ENCODE results near the gene ABCA10.
"Not testable (repeated sequence)": the region's sequence is repeated elsewhere in the genome, so short reads cannot be mapped to it uniquely, and the experiment has no call there.

The ABCA10 gene

GRCh38 chr17:69175262-69175624, 53.4 kb downstream of the ABCA10 start:
- Histone ChIP-seq H3K9me3 (ENCODE audit: low read length) (no peaks in the 10 kb centered on the region), H3K4me3 (ENCODE audit: low read depth, low read length, poor library complexity, severe bottlenecking) (no peak overlapping the region), H2AFZ (ENCODE audit: low read length) (no peak overlapping the region), H3K27ac (ENCODE audit: low read depth, low read length, poor library complexity, severe bottlenecking) (no peak overlapping the region), H3K9ac (ENCODE audit: low read length) (no peak overlapping the region), H3K4me2 (ENCODE audit: low read length) (no peak overlapping the region), H3K79me2 (ENCODE audit: insufficient read depth, low read length) (no peaks in the 10 kb centered on the region), H3K4me1 (ENCODE audit: insufficient read depth, low read length, severe bottlenecking) (no peaks in the 10 kb centered on the region), H3K9me2 (ENCODE audit: low read depth, low read length) (no peaks in the 10 kb centered on the region), H4K20me1 (ENCODE audit: insufficient read depth, low read length) (no peaks in the 10 kb centered on the region), H3K27me3 (ENCODE audit: insufficient read depth, low read length) (no peaks in the 10 kb centered on the region), H3F3A (ENCODE audit: insufficient read depth, low read length) (no peaks in the 10 kb centered on the region), H3K36me3 (ENCODE audit: insufficient read depth, low read length) (no peaks in the 10 kb centered on the region)
- TF ChIP-seq CTCF (IDR thresholded peaks at IDR 0.05; ENCODE audit: low read length) (no peak), EZH2 (IDR thresholded peaks at IDR 0.05; ENCODE audit: borderline replicate concordance, low read length) (no peak)

DNA sequence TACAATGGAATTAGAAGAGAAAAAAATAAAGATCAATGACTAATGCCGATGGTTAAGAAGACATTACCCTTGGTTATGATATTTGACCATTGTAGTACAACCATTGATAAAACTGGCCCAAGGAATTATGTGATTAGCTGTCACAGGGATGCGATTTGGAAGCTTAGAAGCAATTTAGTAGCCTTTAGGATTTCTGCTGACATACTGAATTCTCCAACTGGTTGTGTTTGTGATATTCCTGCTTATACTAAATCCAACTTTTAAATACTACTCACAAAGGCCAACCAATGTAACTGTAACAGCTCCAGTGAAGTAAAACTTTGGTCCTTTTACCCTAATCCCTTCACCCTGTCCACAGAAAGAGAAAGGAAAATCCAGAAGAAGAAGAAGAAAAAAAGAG, 55.5 kb downstream of the ABCA10 start:
- H3F3A ChIP-seq (ENCODE audit: insufficient read depth, low read length), result no peaks in the 10 kb centered on the region
- no peak overlapping the region for H2AFZ ChIP-seq (ENCODE audit: low read length)
- H3K4me2 ChIP-seq (ENCODE audit: low read length), result no peak overlapping the region
- H3K27ac ChIP-seq (ENCODE audit: low read depth, low read length, poor library complexity, severe bottlenecking), result no peak overlapping the region
- H4K20me1 ChIP-seq (ENCODE audit: insufficient read depth, low read length), result no peaks in the 10 kb centered on the region
- no peak overlapping the region for H3K9ac ChIP-seq (ENCODE audit: low read length)
- H3K79me2 ChIP-seq (ENCODE audit: insufficient read depth, low read length), result no peaks in the 10 kb centered on the region
- H3K36me3 ChIP-seq (ENCODE audit: insufficient read depth, low read length), result no peaks in the 10 kb centered on the region
- no peaks in the 10 kb centered on the region for H3K9me2 ChIP-seq (ENCODE audit: low read depth, low read length)
- TF ChIP-seq CTCF (IDR thresholded peaks at IDR 0.05; ENCODE audit: low read length) (no peak), EZH2 (IDR thresholded peaks at IDR 0.05; ENCODE audit: borderline replicate concordance, low read length) (no peak)
- H3K27me3 ChIP-seq (ENCODE audit: insufficient read depth, low read length), result no peaks in the 10 kb centered on the region
- no peaks in the 10 kb centered on the region for H3K9me3 ChIP-seq (ENCODE audit: low read length)
- H3K4me1 ChIP-seq (ENCODE audit: insufficient read depth, low read length, severe bottlenecking), result no peaks in the 10 kb centered on the region
- H3K4me3 ChIP-seq (ENCODE audit: low read depth, low read length, poor library complexity, severe bottlenecking), result no peak overlapping the region

DNA sequence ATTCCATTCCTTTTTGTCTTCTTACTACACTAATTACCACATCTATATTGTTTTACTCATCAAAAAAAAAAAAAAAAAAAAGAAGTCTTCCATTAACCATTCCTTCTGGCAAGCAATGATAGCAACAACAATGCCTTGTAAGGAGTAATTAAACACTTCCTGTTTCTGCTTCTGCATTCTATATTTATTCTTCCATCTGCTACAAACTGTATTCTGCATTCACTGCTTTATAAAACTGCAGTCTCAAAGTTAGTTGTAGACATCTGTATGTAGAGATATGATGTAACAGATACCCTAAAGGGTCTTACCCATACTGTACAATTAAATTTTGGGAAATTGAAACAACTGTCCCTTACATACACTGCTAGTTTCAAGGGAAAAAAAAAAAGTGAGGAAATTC, 58.2 kb downstream of the ABCA10 start:
- Histone ChIP-seq H3F3A (ENCODE audit: insufficient read depth, low read length) (no peaks in the 10 kb centered on the region), H3K4me2 (ENCODE audit: low read length) (no peak overlapping the region), H3K9me3 (ENCODE audit: low read length) (no peaks in the 10 kb centered on the region), H3K4me3 (ENCODE audit: low read depth, low read length, poor library complexity, severe bottlenecking) (no peak overlapping the region), H3K79me2 (ENCODE audit: insufficient read depth, low read length) (no peaks in the 10 kb centered on the region), H3K27ac (ENCODE audit: low read depth, low read length, poor library complexity, severe bottlenecking) (no peak overlapping the region), H2AFZ (ENCODE audit: low read length) (no peak overlapping the region), H3K36me3 (ENCODE audit: insufficient read depth, low read length) (no peaks in the 10 kb centered on the region), H3K9me2 (ENCODE audit: low read depth, low read length) (no peaks in the 10 kb centered on the region), H3K9ac (ENCODE audit: low read length) (no peak overlapping the region), H4K20me1 (ENCODE audit: insufficient read depth, low read length) (no peaks in the 10 kb centered on the region), H3K27me3 (ENCODE audit: insufficient read depth, low read length) (no peaks in the 10 kb centered on the region), H3K4me1 (ENCODE audit: insufficient read depth, low read length, severe bottlenecking) (no peaks in the 10 kb centered on the region)
- TF ChIP-seq EZH2 (IDR thresholded peaks at IDR 0.05; ENCODE audit: borderline replicate concordance, low read length) (no peak), CTCF (IDR thresholded peaks at IDR 0.05; ENCODE audit: low read length) (no peak)

DNA sequence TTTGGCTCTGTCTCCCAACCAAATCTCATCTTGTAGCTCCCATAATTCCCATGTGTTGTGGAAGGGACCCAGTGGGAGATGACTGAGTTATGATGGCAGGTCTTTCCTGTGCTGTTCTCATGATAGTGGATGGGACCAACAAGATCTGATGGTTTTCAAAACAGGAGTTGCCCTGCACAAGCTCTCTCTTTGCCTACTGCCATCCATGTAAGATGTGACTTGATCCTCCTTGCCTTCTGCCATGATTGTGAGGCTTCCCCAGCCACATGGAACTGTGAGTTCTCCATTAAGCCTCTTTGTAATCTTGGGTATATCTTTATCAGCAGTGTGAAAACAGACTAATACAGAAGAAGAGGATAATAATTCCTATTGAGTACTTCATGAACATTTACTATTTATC, 60.0 kb downstream of the ABCA10 start:
- H3K36me3 ChIP-seq (ENCODE audit: insufficient read depth, low read length); H3K4me2 ChIP-seq (ENCODE audit: low read length); H3K4me1 ChIP-seq (ENCODE audit: insufficient read depth, low read length, severe bottlenecking); H3K9me2 ChIP-seq (ENCODE audit: low read depth, low read length); H3K27me3 ChIP-seq (ENCODE audit: insufficient read depth, low read length); H2AFZ ChIP-seq (ENCODE audit: low read length); H3K9ac ChIP-seq (ENCODE audit: low read length); H3K79me2 ChIP-seq (ENCODE audit: insufficient read depth, low read length); H3K27ac ChIP-seq (ENCODE audit: low read depth, low read length, poor library complexity, severe bottlenecking); H3F3A ChIP-seq (ENCODE audit: insufficient read depth, low read length); H3K9me3 ChIP-seq (ENCODE audit: low read length); H4K20me1 ChIP-seq (ENCODE audit: insufficient read depth, low read length); H3K4me3 ChIP-seq (ENCODE audit: low read depth, low read length, poor library complexity, severe bottlenecking): not testable (repeated sequence)

Measured in OCI-LY1 (cell line).